OCI-LY1 (cell line): ENCODE results near the gene KCP.

ENCODE experiments used
- H2AFZ ChIP-seq: fragments of 200-600 bp; sonication (generic), shearing (Covaris generic); 2 replicates; pipeline ENCODE4 v1.6.0; 2014; ENCODE audit warnings: antibody characterized with exemption, mild to moderate bottlenecking, low read length
- H3F3A ChIP-seq: fragments of 200-600 bp; sonication (generic), shearing (Covaris generic); 2 replicates; pipeline ENCODE4 v1.6.0; 2014; ENCODE audit warnings: mild to moderate bottlenecking, antibody characterized with exemption, low read length, moderate library complexity; ENCODE audit not compliant: insufficient read depth
- H3K27ac ChIP-seq: fragments of 200-600 bp; sonication (generic); 2 replicates; pipeline ENCODE4 v1.5.1; 2014; ENCODE audit warnings: low read length, mixed run types, mild to moderate bottlenecking, low read depth; ENCODE audit not compliant: poor library complexity, severe bottlenecking
- H3K27me3 ChIP-seq: fragments of 200-600 bp; sonication (generic); 2 replicates; pipeline ENCODE4 v1.6.0; 2014; ENCODE audit warnings: antibody characterized with exemption, mild to moderate bottlenecking, low read length, moderate library complexity; ENCODE audit not compliant: insufficient read depth
- H3K36me3 ChIP-seq: fragments of 200-600 bp; sonication (generic); 2 replicates; pipeline ENCODE4 v1.6.1; 2014; ENCODE audit warnings: mild to moderate bottlenecking, antibody characterized with exemption, low read length, moderate library complexity, mixed read lengths; ENCODE audit not compliant: insufficient read depth
- H3K4me1 ChIP-seq: fragments of 200-600 bp; sonication (generic); 2 replicates; pipeline ENCODE4 v1.5.1; 2014; ENCODE audit warnings: mild to moderate bottlenecking, low read length, moderate library complexity; ENCODE audit not compliant: insufficient read depth, severe bottlenecking
- H3K4me2 ChIP-seq: fragments of 200-600 bp; sonication (generic), shearing (Covaris generic); 2 replicates; pipeline ENCODE4 v1.6.1; 2014; ENCODE audit warnings: low read length
- H3K4me3 ChIP-seq: fragments of 200-600 bp; sonication (generic); 2 replicates; pipeline ENCODE4 v1.5.1; 2014; ENCODE audit warnings: low read length, low read depth, mild to moderate bottlenecking, mixed read lengths; ENCODE audit not compliant: poor library complexity, severe bottlenecking
- H3K79me2 ChIP-seq: fragments of 200-600 bp; shearing (Covaris generic); 2 replicates; pipeline ENCODE4 v1.6.1; 2016; ENCODE audit warnings: mixed run types, low read length, mixed read lengths; ENCODE audit not compliant: insufficient read depth
- H3K9ac ChIP-seq: fragments of 200-600 bp; sonication (generic), shearing (Covaris generic); 2 replicates; pipeline ENCODE4 v1.6.1; 2014; ENCODE audit warnings: mild to moderate bottlenecking, low read length, mixed read lengths
- H3K9me2 ChIP-seq: fragments of 200-600 bp; sonication (generic), shearing (Covaris generic); 2 replicates; pipeline ENCODE4 v1.6.1; 2014; ENCODE audit warnings: low read depth, mild to moderate bottlenecking, low read length, mixed read lengths
- H3K9me3 ChIP-seq: fragments of 200-600 bp; shearing (Covaris generic); 2 replicates; pipeline ENCODE4 v1.6.1; 2014; ENCODE audit warnings: low read length, mixed read lengths
- H4K20me1 ChIP-seq: fragments of 200-600 bp; sonication (generic), shearing (Covaris generic); 2 replicates; pipeline ENCODE4 v1.6.0; 2016; ENCODE audit warnings: mild to moderate bottlenecking, low read length; ENCODE audit not compliant: insufficient read depth
- EZH2 ChIP-seq: fragments of 200-600 bp; sonication (generic), shearing (Covaris generic); IDR thresholded peaks from 2 replicates; pipeline ENCODE4 v1.8.0; 2017; ENCODE audit warnings: borderline replicate concordance, mixed run types, mild to moderate bottlenecking, antibody characterized with exemption, low read length, moderate library complexity, mixed read lengths
- TF ChIP-seq, protein P1 (sequence below): fragments of 200-600 bp; sonication (generic), shearing (Covaris generic); IDR thresholded peaks from 2 replicates; pipeline ENCODE4 v1.5.1; 2017; ENCODE audit warnings: mild to moderate bottlenecking, antibody characterized with exemption, low read length, moderate library complexity, mixed read lengths

Gene KCP

DNA sequence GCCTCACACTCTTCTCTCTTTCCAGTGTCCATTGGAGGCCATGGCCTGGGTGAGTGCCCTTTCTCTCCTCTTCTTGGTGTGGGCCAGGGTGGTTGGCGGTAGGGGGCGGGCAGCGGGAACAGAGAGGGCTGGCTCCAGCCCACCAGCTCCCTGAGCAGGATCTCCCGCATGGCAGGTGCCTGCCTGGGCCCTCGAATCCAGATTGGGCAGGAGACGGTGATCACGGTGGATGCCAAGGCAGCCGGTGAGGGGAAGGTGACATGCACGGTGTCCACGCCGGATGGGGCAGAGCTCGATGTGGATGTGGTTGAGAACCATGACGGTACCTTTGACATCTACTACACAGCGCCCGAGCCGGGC, 61.4 kb downstream of the KCP start:
- no peak overlapping the region for H2AFZ ChIP-seq
- H3K27ac ChIP-seq, result no peak overlapping the region
- no peaks in the 10 kb centered on the region for H3K79me2 ChIP-seq
- no peaks in the 10 kb centered on the region for H3F3A ChIP-seq
- H3K9me3 ChIP-seq, result no peaks in the 10 kb centered on the region
- peaks cover 21% of the 10 kb centered on the region for H3K27me3 ChIP-seq
- H3K9me2 ChIP-seq, result no peaks in the 10 kb centered on the region
- H3K9ac ChIP-seq, result no peak overlapping the region
- H3K4me1 ChIP-seq, result no peaks in the 10 kb centered on the region
- H3K4me3 ChIP-seq, result no peak overlapping the region
- no peak for TF ChIP-seq EZH2
- TF ChIP-seq, protein P1, sequence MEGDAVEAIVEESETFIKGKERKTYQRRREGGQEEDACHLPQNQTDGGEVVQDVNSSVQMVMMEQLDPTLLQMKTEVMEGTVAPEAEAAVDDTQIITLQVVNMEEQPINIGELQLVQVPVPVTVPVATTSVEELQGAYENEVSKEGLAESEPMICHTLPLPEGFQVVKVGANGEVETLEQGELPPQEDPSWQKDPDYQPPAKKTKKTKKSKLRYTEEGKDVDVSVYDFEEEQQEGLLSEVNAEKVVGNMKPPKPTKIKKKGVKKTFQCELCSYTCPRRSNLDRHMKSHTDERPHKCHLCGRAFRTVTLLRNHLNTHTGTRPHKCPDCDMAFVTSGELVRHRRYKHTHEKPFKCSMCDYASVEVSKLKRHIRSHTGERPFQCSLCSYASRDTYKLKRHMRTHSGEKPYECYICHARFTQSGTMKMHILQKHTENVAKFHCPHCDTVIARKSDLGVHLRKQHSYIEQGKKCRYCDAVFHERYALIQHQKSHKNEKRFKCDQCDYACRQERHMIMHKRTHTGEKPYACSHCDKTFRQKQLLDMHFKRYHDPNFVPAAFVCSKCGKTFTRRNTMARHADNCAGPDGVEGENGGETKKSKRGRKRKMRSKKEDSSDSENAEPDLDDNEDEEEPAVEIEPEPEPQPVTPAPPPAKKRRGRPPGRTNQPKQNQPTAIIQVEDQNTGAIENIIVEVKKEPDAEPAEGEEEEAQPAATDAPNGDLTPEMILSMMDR, result no peak
- H4K20me1 ChIP-seq, result no peaks in the 10 kb centered on the region
- H3K4me2 ChIP-seq, result no peak overlapping the region
- no peaks in the 10 kb centered on the region for H3K36me3 ChIP-seq

DNA sequence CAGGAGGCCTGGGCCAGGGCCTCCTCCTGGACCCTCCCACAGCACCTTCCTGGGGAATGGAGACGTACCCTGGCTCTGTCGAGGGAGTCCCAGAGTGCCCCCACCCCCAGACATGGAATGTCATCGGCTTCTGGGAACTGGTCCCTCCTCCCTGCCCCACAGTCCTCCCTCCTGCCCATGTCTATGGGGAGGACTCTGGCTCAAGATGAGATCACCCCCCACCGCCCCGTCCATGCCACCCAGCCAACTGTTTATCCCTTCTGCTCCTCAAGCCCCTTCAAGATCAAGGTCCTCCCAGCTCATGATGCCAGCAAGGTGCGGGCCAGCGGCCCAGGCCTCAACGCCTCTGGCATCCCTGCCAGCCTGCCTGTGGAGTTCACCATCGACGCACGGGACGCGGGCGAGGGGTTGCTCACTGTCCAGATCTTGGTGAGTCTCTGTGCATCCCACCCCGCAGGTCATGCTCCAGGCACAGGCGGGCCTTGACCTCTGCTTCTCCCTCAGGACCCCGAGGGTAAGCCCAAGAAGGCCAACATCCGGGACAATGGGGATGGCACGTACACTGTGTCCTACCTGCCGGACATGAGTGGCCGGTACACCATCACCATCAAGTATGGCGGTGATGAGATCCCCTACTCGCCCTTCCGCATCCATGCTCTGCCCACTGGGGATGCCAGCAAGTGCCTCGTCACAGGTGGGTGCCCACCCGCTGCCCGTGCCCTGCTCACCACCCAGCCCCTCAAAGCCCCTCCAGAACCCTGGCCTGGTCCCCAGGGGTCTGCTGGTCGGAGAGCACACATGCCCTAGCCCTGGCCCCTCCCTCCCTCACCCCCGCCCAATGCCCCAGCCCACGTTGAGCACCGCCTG, 62.0 kb downstream of the KCP start:
- Histone ChIP-seq H3K27me3 (peaks cover 17% of the 10 kb centered on the region), H3K9me2 (no peaks in the 10 kb centered on the region), H3K36me3 (no peaks in the 10 kb centered on the region), H3K4me3 (no peak overlapping the region), H4K20me1 (no peaks in the 10 kb centered on the region), H3K79me2 (no peaks in the 10 kb centered on the region), H2AFZ (no peak overlapping the region), H3K4me1 (no peaks in the 10 kb centered on the region), H3F3A (no peaks in the 10 kb centered on the region), H3K4me2 (no peak overlapping the region), H3K9ac (no peak overlapping the region), H3K9me3 (no peaks in the 10 kb centered on the region), H3K27ac (no peak overlapping the region)
- TF ChIP-seq, protein P1, result no peak
- TF ChIP-seq EZH2, result no peak

DNA sequence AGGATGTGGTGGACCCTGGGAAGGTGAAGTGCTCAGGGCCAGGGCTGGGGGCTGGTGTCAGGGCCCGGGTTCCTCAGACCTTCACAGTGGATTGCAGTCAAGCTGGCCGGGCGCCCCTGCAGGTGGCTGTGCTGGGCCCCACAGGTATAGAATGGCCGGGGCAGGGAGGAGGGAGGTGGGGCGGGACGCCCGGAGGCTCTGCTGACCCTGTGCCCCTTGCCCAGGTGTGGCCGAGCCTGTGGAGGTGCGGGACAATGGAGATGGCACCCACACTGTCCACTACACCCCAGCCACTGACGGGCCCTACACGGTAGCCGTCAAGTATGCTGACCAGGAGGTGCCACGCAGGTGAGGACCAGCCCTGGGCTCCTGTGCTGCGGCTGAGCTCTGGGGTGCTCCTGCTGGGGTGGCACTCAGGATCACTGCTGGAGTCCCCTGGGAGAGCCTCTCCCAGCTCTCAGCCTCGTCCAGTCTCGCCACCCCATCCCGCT, 62.7 kb downstream of the KCP start:
- H3K4me3 ChIP-seq, result no peak overlapping the region
- no peaks in the 10 kb centered on the region for H3K36me3 ChIP-seq
- H3K9me2 ChIP-seq, result no peaks in the 10 kb centered on the region
- no peak overlapping the region for H3K9ac ChIP-seq
- H3K79me2 ChIP-seq, result no peaks in the 10 kb centered on the region
- peaks cover 11% of the 10 kb centered on the region; the same call in 1 of the 2 replicates for H3K27me3 ChIP-seq
- no peak overlapping the region for H3K4me2 ChIP-seq
- H3K27ac ChIP-seq, result no peak overlapping the region
- no peaks in the 10 kb centered on the region for H4K20me1 ChIP-seq
- H2AFZ ChIP-seq, result no peak overlapping the region
- H3K9me3 ChIP-seq, result no peaks in the 10 kb centered on the region
- no peak for TF ChIP-seq EZH2
- TF ChIP-seq, protein P1, result no peak
- no peaks in the 10 kb centered on the region for H3F3A ChIP-seq
- H3K4me1 ChIP-seq, result no peaks in the 10 kb centered on the region
